Left lung (tissue), 10 donors: ENCODE measurements around the gene C6orf89. TPM values are rescaled to one million over a fixed set of nuclear protein-coding genes. Genes with fewer than 3 reads are reported as not detected.
A peak's percentile ranks its signal among the peaks of the same experiment; 100 is the strongest.

Experiments used
- ATAC-seq: fragments of 200-7000 bp; cut with Tn5 transposase; one replicate; pipeline ENCODE4 v1.9.1; 2020; ENCODE audit warnings: moderate library complexity
- DNase-seq, 4 donors: peaks; one replicate each; pipeline ENCODE4 v3.0.0-alpha.2; 2013 to 2020
- H3K27ac ChIP-seq, 2 donors: fragments of 200-600 bp; sonication (generic) in 1 of 2; one replicate each; pipeline versions ENCODE4 v1.5.0 to v1.8.0; 2020 to 2021
- H3K27me3 ChIP-seq, 2 donors: fragments of 200-600 bp; sonication (generic) in 1 of 2; one replicate each; pipeline versions ENCODE4 v1.5.0 to v1.8.0; 2020 to 2021
- H3K36me3 ChIP-seq, 2 donors: fragments of 200-600 bp; sonication (generic) in 1 of 2; one replicate each; pipeline versions ENCODE4 v1.5.0 to v1.8.0; 2020 to 2021
- H3K4me1 ChIP-seq, 2 donors: fragments of 200-600 bp; one replicate each; pipeline ENCODE4 v1.8.0; 2021
- H3K4me3 ChIP-seq, 2 donors: fragments of 200-600 bp; sonication (generic) in 1 of 2; one replicate each; pipeline versions ENCODE4 v1.5.0 to v1.8.0; 2020 to 2021; ENCODE audit warnings: mild to moderate bottlenecking in 1 of 2
- H3K9me3 ChIP-seq, 2 donors: fragments of 200-600 bp; sonication (generic) in 1 of 2; one replicate each; pipeline versions ENCODE4 v1.5.0 to v1.8.0; 2020 to 2021
- intact Hi-C, 2 donors: fragments of 100-400 bp; cut with DNase I; formaldehyde crosslinking; loops; one replicate each; pipeline versions ENCODE4 v1.11.2 to v1.14.2; 2022
- polyA plus RNA-seq, 6 donors: library from polyadenylated mRNA; unstranded; fragments of 120-200 nt; gene quantifications; one replicate each; pipeline ENCODE4 v1.2.1, GENCODE V29; 2013; ENCODE audit not compliant: insufficient read length in 6 of 6
- total RNA-seq, 2 donors: library from RNA; stranded (reverse); fragmentation: NEBNext Ultra II Directional; extraction: Animal tissue kit (Norgen Biotek cat#: 25700); gene quantifications; one replicate each; pipeline ENCODE4 v1.2.1, GENCODE V29; 2021
- TF ChIP-seq, protein P1 (sequence below), 2 donors: fragments of 200-600 bp; sonication (generic) in 1 of 2; IDR thresholded peaks; one replicate each; pipeline versions ENCODE4 v1.5.0 to v1.8.0; 2021; ENCODE audit warnings: antibody characterized with exemption in 2 of 2
- donor health status: DM: no; HTN: yes; CAD: no.
- donor health status: DM: no; HTN: no; CAD: no.

C6orf89 gene
- total and polyA plus RNA-seq, 8 donors, result 43.8 to 59.6 (median 48.0) TPM

DNA sequence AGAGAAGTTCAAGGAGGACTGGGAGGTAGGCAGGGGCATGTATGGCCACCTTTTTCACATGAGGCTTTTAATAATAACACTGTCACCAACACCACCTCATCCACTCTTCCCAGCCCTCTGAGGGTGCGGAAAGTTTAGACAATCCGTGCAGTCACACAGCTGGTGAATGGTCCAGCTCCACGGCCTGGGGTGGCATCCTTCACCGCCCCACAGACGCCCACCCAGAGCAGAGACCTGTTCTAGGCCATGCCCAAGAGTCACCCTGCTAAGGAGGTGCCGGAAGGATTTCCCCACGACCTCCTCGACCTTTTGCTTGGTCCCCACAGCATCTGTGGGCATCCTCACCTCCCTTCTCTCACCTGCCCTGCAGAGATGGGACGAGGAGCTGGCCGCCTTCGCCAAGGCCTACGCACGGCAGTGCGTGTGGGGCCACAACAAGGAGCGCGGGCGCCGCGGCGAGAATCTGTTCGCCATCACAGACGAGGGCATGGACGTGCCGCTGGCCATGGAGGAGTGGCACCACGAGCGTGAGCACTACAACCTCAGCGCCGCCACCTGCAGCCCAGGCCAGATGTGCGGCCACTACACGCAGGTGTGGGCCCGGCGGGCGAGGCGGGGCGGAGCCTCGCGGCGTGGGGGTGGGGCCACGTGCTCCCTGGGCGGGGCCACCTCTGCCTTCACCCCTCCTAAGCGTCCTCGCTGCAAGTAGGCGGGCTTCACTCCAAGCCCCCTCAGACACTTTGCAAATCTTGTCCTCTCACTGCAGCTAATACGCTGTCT, 73.2 kb downstream of the C6orf89 start:
- Histone ChIP-seq H3K4me3 (no peak overlapping the region), H3K9me3 (no peaks in the 10 kb centered on the region), H3K36me3 (no peaks in the 10 kb centered on the region), H3K27ac (no peak overlapping the region), H3K4me1 (peaks cover 0 to 25% of the 10 kb centered on the region in 2 donors), H3K27me3 (peaks cover 0 to 37% of the 10 kb centered on the region in 2 donors)
- no peak for DNase-seq
- TF ChIP-seq, protein P1, sequence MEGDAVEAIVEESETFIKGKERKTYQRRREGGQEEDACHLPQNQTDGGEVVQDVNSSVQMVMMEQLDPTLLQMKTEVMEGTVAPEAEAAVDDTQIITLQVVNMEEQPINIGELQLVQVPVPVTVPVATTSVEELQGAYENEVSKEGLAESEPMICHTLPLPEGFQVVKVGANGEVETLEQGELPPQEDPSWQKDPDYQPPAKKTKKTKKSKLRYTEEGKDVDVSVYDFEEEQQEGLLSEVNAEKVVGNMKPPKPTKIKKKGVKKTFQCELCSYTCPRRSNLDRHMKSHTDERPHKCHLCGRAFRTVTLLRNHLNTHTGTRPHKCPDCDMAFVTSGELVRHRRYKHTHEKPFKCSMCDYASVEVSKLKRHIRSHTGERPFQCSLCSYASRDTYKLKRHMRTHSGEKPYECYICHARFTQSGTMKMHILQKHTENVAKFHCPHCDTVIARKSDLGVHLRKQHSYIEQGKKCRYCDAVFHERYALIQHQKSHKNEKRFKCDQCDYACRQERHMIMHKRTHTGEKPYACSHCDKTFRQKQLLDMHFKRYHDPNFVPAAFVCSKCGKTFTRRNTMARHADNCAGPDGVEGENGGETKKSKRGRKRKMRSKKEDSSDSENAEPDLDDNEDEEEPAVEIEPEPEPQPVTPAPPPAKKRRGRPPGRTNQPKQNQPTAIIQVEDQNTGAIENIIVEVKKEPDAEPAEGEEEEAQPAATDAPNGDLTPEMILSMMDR (IDR thresholded peaks at IDR 0.05), result no peak
- intact Hi-C loops, result no loop called here
- ATAC-seq, result no peak

- Histone ChIP-seq H3K27ac (no peak overlapping the region), H3K4me3 (no peak overlapping the region), H3K4me1 (peaks cover 0 to 28% of the 10 kb centered on the region in 2 donors), H3K36me3 (no peaks in the 10 kb centered on the region), H3K9me3 (no peaks in the 10 kb centered on the region), H3K27me3 (peaks cover 0 to 32% of the 10 kb centered on the region in 2 donors)
- TF ChIP-seq, protein P1 (IDR thresholded peaks at IDR 0.05), result no peak
- ATAC-seq (no peak), DNase-seq (no peak)
- intact Hi-C loops, result no loop called here
Measured at GRCh38 chr6:36959555-36960250, 74.0 kb downstream of the C6orf89 start.

DNA sequence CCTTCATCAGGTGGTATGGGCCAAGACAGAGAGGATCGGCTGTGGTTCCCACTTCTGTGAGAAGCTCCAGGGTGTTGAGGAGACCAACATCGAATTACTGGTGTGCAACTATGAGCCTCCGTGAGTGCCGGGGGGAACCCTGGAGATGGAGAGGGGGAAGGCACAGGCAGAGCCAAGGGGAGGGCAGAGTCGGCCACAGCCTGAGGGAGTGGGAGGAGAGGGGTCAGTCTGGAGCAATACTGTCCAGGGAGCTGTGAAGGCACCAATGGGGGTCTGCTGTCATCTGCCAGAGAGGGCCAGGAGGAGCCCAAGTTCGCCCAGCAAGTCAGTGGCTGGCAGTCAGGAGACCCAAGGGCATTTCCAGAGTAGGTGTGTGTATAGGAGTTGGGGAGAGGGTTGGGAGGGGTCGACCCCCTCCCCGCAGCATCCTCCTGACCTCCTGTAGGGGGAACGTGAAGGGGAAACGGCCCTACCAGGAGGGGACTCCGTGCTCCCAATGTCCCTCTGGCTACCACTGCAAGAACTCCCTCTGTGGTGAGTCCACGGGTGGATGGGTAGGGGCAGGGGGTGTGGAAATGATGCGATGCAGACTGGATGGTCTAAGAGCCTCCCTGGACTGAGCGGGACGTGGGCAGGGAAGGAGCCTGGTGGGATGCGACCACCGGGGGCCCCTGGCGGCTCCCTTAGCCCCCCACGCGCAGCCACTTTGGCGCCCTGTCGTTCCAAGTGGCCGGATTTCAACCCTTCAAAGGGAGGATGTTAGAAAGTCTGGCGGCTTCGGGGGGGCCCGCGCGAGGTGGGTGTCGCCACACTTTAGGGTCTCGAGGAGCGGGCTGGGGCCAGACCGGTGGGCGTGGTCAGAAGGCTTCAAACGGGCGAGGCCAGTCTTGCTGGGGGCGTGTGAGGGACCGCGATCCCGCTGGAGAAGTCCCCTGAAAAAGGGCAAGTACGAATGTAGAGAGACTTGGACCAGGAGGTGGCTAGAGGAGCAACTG, 76.0 kb downstream of the C6orf89 start:
- no peak for DNase-seq
- Histone ChIP-seq H3K9me3 (no peaks in the 10 kb centered on the region), H3K27me3 (peaks cover 0 to 17% of the 10 kb centered on the region in 2 donors), H3K27ac (no peak overlapping the region), H3K36me3 (peaks cover 0 to 5% of the 10 kb centered on the region in 2 donors), H3K4me3 (no peak overlapping the region), H3K4me1 (peaks cover 0 to 26% of the 10 kb centered on the region in 2 donors)
- no peak for ATAC-seq
- intact Hi-C loops, result no loop called here
- TF ChIP-seq, protein P1 (IDR thresholded peaks at IDR 0.05), result no peak

DNA sequence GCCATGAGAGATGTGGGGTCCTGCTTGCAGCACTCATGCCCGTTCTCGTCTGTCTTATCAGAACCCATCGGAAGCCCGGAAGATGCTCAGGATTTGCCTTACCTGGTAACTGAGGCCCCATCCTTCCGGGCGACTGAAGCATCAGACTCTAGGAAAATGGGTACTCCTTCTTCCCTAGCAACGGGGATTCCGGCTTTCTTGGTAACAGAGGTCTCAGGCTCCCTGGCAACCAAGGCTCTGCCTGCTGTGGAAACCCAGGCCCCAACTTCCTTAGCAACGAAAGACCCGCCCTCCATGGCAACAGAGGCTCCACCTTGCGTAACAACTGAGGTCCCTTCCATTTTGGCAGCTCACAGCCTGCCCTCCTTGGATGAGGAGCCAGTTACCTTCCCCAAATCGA, 77.1 kb downstream of the C6orf89 start:
- intact Hi-C loops, result no loop called here
- ATAC-seq (peak; percentile 41), DNase-seq (peak; percentile 26 to 86 (median 74))
- Histone ChIP-seq H3K36me3 (peaks cover 0 to 16% of the 10 kb centered on the region in 2 donors), H3K4me1 (peaks cover 0 to 26% of the 10 kb centered on the region in 2 donors), H3K4me3 (no peak overlapping the region), H3K27me3 (peaks cover 0 to 17% of the 10 kb centered on the region in 2 donors), H3K27ac (no peak overlapping the region), H3K9me3 (no peaks in the 10 kb centered on the region)
- TF ChIP-seq, protein P1 (IDR thresholded peaks at IDR 0.05), result no peak
